ENCODE results near the gene TTC7B. TPM values are rescaled to one million over a fixed set of nuclear protein-coding genes. Genes with fewer than 3 reads are reported as not detected.

TTC7B gene
- total and polyA plus RNA-seq, 9 of the 15 experiments (the other 6 are each of a cell fraction or from before 2014, with no cell fraction given) = 2.2 to 77.2 (median 36.7) TPM

DNA sequence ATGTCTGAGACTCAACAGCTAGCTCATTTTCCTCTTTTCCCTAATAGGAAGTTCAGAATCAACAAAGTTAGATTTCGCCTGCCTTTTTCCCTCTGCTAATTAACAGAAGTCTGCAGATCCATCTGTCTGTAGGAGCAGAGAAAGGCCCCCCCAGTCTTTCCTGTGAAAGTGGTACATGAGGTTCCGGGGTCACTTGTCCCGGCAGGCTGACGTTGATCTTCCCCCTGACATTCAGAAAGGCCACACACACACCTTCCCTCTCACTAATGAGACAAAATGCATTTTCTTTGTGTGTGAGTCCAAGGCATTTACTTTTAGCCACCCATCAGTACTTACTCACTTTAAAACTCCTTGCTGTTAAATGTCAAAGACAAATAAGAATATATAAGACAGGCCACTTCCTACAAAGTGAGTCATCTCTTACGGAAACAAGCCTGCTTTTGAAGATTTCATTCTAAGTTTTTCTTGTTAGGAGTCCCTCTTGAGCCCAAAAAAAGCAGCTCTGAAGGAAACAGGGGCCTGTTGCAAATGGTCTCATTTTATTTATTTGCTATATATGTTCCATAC, 138.7 kb downstream of the TTC7B start (continued):
- TF ChIP-seq SMARCC2 (IDR thresholded peaks at IDR 0.05; ENCODE audit: low read depth) = no peak
- no peak for TF ChIP-seq ZNF140 (CRISPR knock-in tag; IDR thresholded peaks at IDR 0.05)
- TF ChIP-seq NR2F6 (CRISPR knock-in tag; IDR thresholded peaks at IDR 0.05) = no peak
- TF ChIP-seq TARDBP (IDR thresholded peaks at IDR 0.05) = no peak
- TF ChIP-seq, protein P1, sequence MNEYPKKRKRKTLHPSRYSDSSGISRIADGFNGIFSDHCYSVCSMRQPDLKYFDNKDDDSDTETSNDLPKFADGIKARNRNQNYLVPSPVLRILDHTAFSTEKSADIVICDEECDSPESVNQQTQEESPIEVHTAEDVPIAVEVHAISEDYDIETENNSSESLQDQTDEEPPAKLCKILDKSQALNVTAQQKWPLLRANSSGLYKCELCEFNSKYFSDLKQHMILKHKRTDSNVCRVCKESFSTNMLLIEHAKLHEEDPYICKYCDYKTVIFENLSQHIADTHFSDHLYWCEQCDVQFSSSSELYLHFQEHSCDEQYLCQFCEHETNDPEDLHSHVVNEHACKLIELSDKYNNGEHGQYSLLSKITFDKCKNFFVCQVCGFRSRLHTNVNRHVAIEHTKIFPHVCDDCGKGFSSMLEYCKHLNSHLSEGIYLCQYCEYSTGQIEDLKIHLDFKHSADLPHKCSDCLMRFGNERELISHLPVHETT (CRISPR knock-in tag; conservative IDR thresholded peaks at IDR 0.05 in 1 of 2, IDR thresholded peaks at IDR 0.05 in 1 of 2) = no peak

DNA sequence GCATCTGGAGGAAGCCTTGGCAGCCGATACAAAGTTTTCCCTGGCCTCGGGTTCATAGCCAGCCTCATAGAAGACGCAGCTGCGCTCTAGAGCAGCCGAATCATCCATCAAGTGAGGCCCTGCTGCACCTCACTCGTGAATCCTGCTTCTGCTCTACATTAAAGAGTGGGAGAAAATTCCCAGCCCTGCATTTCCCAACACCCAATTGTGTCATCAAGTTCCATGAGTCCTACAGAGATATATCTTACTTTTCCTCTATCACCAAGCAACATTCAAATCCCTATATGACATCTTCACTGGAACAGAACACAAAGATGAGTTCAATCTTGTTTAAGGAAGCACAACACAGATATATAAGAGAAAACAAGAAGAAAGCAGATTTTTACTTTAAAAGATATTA, 139.3 kb downstream of the TTC7B start:
- FAIRE-seq (no peak), DNase-seq (ENCODE audit: extremely low read depth in 1 of 4, low spot score in 3 of 4) (no peak), ATAC-seq (no peak)
- Histone ChIP-seq H3K36me3 (ENCODE audit: control insufficient read depth, insufficient read depth, low read length) (peaks cover 34% of the 10 kb centered on the region; the same call in 1 of the 3 replicates), H3K4me1 (replicated peaks in 1 of 2; ENCODE audit: control insufficient read depth in 2 of 2, insufficient read depth in 2 of 2, low read length in 2 of 2) (no peaks in the 10 kb centered on the region), H3K27me3 (ENCODE audit: control insufficient read depth in 2 of 2, insufficient read depth in 2 of 2, low read length in 2 of 2) (no peaks in the 10 kb centered on the region), H3K4me3 (no peak overlapping the region), H3K9me1 (ENCODE audit: control insufficient read depth, insufficient read depth, low read length) (no peaks in the 10 kb centered on the region), H3K79me2 (ENCODE audit: control insufficient read depth, insufficient read depth, low read length) (no peaks in the 10 kb centered on the region), H4K20me1 (replicated peaks; ENCODE audit: control insufficient read depth, insufficient read depth, low read length) (no peaks in the 10 kb centered on the region), H3K27ac (ENCODE audit: extremely low read depth, low read depth, low read length) (no peak overlapping the region), H3K9me3 (replicated peaks; ENCODE audit: control insufficient read depth, insufficient read depth, low read depth, low read length) (no peaks in the 10 kb centered on the region), H3K9ac (ENCODE audit: insufficient read depth in 1 of 2, low read depth in 2 of 2, low read length in 2 of 2) (no peak overlapping the region), H2AFZ (ENCODE audit: low read depth, low read length) (no peak overlapping the region), H3K4me2 (ENCODE audit: insufficient read depth, low read length) (no peak overlapping the region)
- POLR2A ChIA-PET = no interaction called here
- intact Hi-C loops (cut with micrococcal nuclease) (no loop called here), in situ Hi-C loops (cut with MboI) (no loop called here)
- CTCF ChIA-PET (ENCODE audit: low intra/inter-chr PET ratio) = no interaction called here
- no TSS peak for BruUV-seq (replicated peaks)
- 85% methylated on average over 5 of the region's 6 CpGs for WGBS (ENCODE audit: insufficient coverage, low coverage, missing lambda C conversion rate)
- TF ChIP-seq, protein P2, sequence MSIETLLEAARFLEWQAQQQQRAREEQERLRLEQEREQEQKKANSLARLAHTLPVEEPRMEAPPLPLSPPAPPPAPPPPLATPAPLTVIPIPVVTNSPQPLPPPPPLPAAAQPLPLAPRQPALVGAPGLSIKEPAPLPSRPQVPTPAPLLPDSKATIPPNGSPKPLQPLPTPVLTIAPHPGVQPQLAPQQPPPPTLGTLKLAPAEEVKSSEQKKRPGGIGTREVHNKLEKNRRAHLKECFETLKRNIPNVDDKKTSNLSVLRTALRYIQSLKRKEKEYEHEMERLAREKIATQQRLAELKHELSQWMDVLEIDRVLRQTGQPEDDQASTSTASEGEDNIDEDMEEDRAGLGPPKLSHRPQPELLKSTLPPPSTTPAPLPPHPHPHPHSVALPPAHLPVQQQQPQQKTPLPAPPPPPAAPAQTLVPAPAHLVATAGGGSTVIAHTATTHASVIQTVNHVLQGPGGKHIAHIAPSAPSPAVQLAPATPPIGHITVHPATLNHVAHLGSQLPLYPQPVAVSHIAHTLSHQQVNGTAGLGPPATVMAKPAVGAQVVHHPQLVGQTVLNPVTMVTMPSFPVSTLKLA (conservative IDR thresholded peaks at IDR 0.05) = no peak
- no peak for TF ChIP-seq C11orf30 (IDR thresholded peaks at IDR 0.05; ENCODE audit: low read depth)
- TF ChIP-seq, protein P3, sequence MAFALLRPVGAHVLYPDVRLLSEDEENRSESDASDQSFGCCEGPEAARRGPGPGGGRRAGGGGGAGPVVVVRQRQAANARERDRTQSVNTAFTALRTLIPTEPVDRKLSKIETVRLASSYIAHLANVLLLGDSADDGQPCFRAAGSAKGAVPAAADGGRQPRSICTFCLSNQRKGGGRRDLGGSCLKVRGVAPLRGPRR (CRISPR knock-in tag; IDR thresholded peaks at IDR 0.05) = no peak
- TF ChIP-seq, protein P4, sequence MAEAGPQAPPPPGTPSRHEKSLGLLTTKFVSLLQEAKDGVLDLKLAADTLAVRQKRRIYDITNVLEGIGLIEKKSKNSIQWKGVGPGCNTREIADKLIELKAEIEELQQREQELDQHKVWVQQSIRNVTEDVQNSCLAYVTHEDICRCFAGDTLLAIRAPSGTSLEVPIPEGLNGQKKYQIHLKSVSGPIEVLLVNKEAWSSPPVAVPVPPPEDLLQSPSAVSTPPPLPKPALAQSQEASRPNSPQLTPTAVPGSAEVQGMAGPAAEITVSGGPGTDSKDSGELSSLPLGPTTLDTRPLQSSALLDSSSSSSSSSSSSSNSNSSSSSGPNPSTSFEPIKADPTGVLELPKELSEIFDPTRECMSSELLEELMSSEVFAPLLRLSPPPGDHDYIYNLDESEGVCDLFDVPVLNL (CRISPR knock-in tag; IDR thresholded peaks at IDR 0.05; ENCODE audit: low read depth) = no peak
- TF ChIP-seq, protein P5, sequence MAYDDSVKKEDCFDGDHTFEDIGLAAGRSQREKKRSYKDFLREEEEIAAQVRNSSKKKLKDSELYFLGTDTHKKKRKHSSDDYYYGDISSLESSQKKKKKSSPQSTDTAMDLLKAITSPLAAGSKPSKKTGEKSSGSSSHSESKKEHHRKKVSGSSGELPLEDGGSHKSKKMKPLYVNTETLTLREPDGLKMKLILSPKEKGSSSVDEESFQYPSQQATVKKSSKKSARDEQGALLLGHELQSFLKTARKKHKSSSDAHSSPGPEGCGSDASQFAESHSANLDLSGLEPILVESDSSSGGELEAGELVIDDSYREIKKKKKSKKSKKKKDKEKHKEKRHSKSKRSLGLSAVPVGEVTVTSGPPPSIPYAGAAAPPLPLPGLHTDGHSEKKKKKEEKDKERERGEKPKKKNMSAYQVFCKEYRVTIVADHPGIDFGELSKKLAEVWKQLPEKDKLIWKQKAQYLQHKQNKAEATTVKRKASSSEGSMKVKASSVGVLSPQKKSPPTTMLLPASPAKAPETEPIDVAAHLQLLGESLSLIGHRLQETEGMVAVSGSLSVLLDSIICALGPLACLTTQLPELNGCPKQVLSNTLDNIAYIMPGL (CRISPR knock-in tag; IDR thresholded peaks at IDR 0.05) = no peak
- no peak for TF ChIP-seq MAZ (CRISPR knock-in tag; conservative IDR thresholded peaks at IDR 0.05 in 1 of 2, IDR thresholded peaks at IDR 0.05 in 1 of 2)
- no peak for TF ChIP-seq ZNF75A (CRISPR knock-in tag; IDR thresholded peaks at IDR 0.05)
- no peak for TF ChIP-seq KDM4B (IDR thresholded peaks at IDR 0.05; ENCODE audit: borderline replicate concordance in 2 of 2, low read depth in 1 of 2)
- TF ChIP-seq ZNF3 (CRISPR knock-in tag; IDR thresholded peaks at IDR 0.05) = no peak

Data from K562 (cell line).